Large intestine (tissue), 3 donors: ENCODE data around the gene ROR1. TPM values are rescaled to one million over a fixed set of nuclear protein-coding genes. Genes with fewer than 3 reads are reported as not detected.

ENCODE experiments used
- DNase-seq, 2 donors: peaks; one replicate each; pipeline versions ENCODE4 v3.0.0 to v3.0.0-alpha.2; 2013
- H3K27ac ChIP-seq: one replicate; pipeline ENCODE4 v1.5.1; 2013; ENCODE audit warnings: low read length
- H3K27me3 ChIP-seq: 2 replicates; pipeline ENCODE4 v1.6.1; 2013; ENCODE audit warnings: low read length; ENCODE audit not compliant: control insufficient read depth, insufficient read depth
- H3K36me3 ChIP-seq: 2 replicates; pipeline ENCODE4 v1.6.1; 2013; ENCODE audit warnings: low read length; ENCODE audit not compliant: control insufficient read depth, insufficient read depth
- H3K4me1 ChIP-seq: one replicate; pipeline ENCODE4 v1.6.1; 2013; ENCODE audit warnings: low read length; ENCODE audit not compliant: control insufficient read depth, insufficient read depth
- H3K4me3 ChIP-seq: one replicate; pipeline ENCODE4 v1.5.1; 2013; ENCODE audit warnings: low read length
- H3K9me3 ChIP-seq: one replicate; pipeline ENCODE4 v1.6.1; 2013; ENCODE audit warnings: mild to moderate bottlenecking, low read depth, low read length, moderate library complexity; ENCODE audit not compliant: control insufficient read depth
- WGBS: methylation state at CpG from one replicate; pipeline ENCODE4 v1.1.5; 2013; ENCODE audit warnings: low lambda C conversion rate; ENCODE audit not compliant: insufficient coverage; 5-methylcytosine and 5-hydroxymethylcytosine counted together
- polyA plus RNA-seq: library from polyadenylated mRNA; unstranded; fragments of 120-200 nt; gene quantifications from one replicate; pipeline ENCODE4 v1.2.1, GENCODE V29; 2013

Gene ROR1
- polyA plus RNA-seq, 1 donor: 14.4 TPM

- peak in 1 of 2 donors; percentile 55 for DNase-seq
- Histone ChIP-seq H3K9me3 (no peaks in the 10 kb centered on the region), H3K27me3 (no peaks in the 10 kb centered on the region), H3K4me1 (peaks cover 9% of the 10 kb centered on the region), H3K27ac (no peak overlapping the region), H3K36me3 (no peaks in the 10 kb centered on the region), H3K4me3 (no peak overlapping the region)
- 33% methylated on average over 1 of the region's 2 CpGs for WGBS
These were observed 142.9 kb downstream of the ROR1 start for GRCh38 chr1:63916485-63917360.

GRCh38 chr1:63917571-63918417, 144.0 kb downstream of the ROR1 start:
- no peaks in the 10 kb centered on the region for H3K9me3 ChIP-seq
- H3K4me1 ChIP-seq: peaks cover 5% of the 10 kb centered on the region
- H3K36me3 ChIP-seq: no peaks in the 10 kb centered on the region
- DNase-seq: no peak
- no peaks in the 10 kb centered on the region for H3K27me3 ChIP-seq
- no peak overlapping the region for H3K27ac ChIP-seq
- H3K4me3 ChIP-seq: no peak overlapping the region
- 100% methylated on average over 1 of the region's 13 CpGs for WGBS

GRCh38 chr1:63918418-63918945, 144.7 kb downstream of the ROR1 start:
- Histone ChIP-seq H3K9me3 (no peaks in the 10 kb centered on the region), H3K36me3 (no peaks in the 10 kb centered on the region), H3K27ac (no peak overlapping the region), H3K27me3 (no peaks in the 10 kb centered on the region), H3K4me3 (no peak overlapping the region), H3K4me1 (peaks cover 5% of the 10 kb centered on the region)
- DNase-seq: no peak
- WGBS: 100% methylated on average over 1 of the region's 10 CpGs

- H3K9me3 ChIP-seq: no peaks in the 10 kb centered on the region
- WGBS: 62% methylated on average over 2 of the region's 7 CpGs
- no peak overlapping the region for H3K27ac ChIP-seq
These were observed 146.6 kb downstream of the ROR1 start for GRCh38 chr1:63920154-63921117.

GRCh38 chr1:63921359-63921758, 147.5 kb downstream of the ROR1 start:
- no CpG with 5 or more reads among the region's 5 CpGs for WGBS
- H3K36me3 ChIP-seq: no peaks in the 10 kb centered on the region
- H3K4me1 ChIP-seq: no peaks in the 10 kb centered on the region
- H3K27ac ChIP-seq: no peak overlapping the region
- H3K4me3 ChIP-seq: no peak overlapping the region
- H3K9me3 ChIP-seq: no peaks in the 10 kb centered on the region
- DNase-seq: peak in 1 of 2 donors; percentile 71
- no peaks in the 10 kb centered on the region for H3K27me3 ChIP-seq

More at GRCh38 chr1:63920154-63921117, 146.6 kb downstream of the ROR1 start:
- Histone ChIP-seq H3K4me3 (no peak overlapping the region), H3K36me3 (no peaks in the 10 kb centered on the region), H3K4me1 (no peaks in the 10 kb centered on the region), H3K27me3 (no peaks in the 10 kb centered on the region)
- no peak for DNase-seq

GRCh38 chr1:63921802-63922201, 148.0 kb downstream of the ROR1 start:
- H3K4me1 ChIP-seq: no peaks in the 10 kb centered on the region
- H3K36me3 ChIP-seq: no peaks in the 10 kb centered on the region
- no peak overlapping the region for H3K27ac ChIP-seq
- H3K9me3 ChIP-seq: no peaks in the 10 kb centered on the region
- H3K4me3 ChIP-seq: no peak overlapping the region
- H3K27me3 ChIP-seq: no peaks in the 10 kb centered on the region
- no peak for DNase-seq

- no CpG with 5 or more reads among the region's 6 CpGs for WGBS
- DNase-seq: no peak
- H3K4me3 ChIP-seq: no peak overlapping the region
- no peak overlapping the region for H3K27ac ChIP-seq
- no peaks in the 10 kb centered on the region for H3K27me3 ChIP-seq
- H3K36me3 ChIP-seq: no peaks in the 10 kb centered on the region
- no peaks in the 10 kb centered on the region for H3K9me3 ChIP-seq
- no peaks in the 10 kb centered on the region for H3K4me1 ChIP-seq
These were observed 149.0 kb downstream of the ROR1 start for GRCh38 chr1:63922848-63923247.

GRCh38 chr1:63923302-63923701, 149.5 kb downstream of the ROR1 start:
- no CpG with 5 or more reads among the region's 2 CpGs for WGBS

GRCh38 chr1:63924600-63924999, 150.8 kb downstream of the ROR1 start:
- Histone ChIP-seq H3K27me3 (no peaks in the 10 kb centered on the region), H3K9me3 (no peaks in the 10 kb centered on the region), H3K36me3 (no peaks in the 10 kb centered on the region), H3K27ac (no peak overlapping the region), H3K4me3 (no peak overlapping the region), H3K4me1 (no peaks in the 10 kb centered on the region)
- no peak for DNase-seq
- WGBS: 100% methylated on average over 2 of the region's 3 CpGs

More at GRCh38 chr1:63923302-63923701, 149.5 kb downstream of the ROR1 start:
- H3K4me3 ChIP-seq: no peak overlapping the region
- H3K4me1 ChIP-seq: no peaks in the 10 kb centered on the region
- no peaks in the 10 kb centered on the region for H3K9me3 ChIP-seq
- no peak overlapping the region for H3K27ac ChIP-seq
- no peak for DNase-seq
- no peaks in the 10 kb centered on the region for H3K36me3 ChIP-seq
- H3K27me3 ChIP-seq: no peaks in the 10 kb centered on the region
